Stimulated activated CD8-positive, alpha-beta memory T cell treated with anti-CD3 and anti-CD28 coated beads, Interleukin-7, amount 100 ng/mL, for 4 hours (primary cell): ENCODE measurements around the gene CSF3R.

Source experiments
- DNase-seq, 2 donors: peaks; one replicate each; pipeline ENCODE4 v3.0.0-alpha.2; 2020; ENCODE audit warnings: low read depth in 2 of 2

The CSF3R gene

DNA sequence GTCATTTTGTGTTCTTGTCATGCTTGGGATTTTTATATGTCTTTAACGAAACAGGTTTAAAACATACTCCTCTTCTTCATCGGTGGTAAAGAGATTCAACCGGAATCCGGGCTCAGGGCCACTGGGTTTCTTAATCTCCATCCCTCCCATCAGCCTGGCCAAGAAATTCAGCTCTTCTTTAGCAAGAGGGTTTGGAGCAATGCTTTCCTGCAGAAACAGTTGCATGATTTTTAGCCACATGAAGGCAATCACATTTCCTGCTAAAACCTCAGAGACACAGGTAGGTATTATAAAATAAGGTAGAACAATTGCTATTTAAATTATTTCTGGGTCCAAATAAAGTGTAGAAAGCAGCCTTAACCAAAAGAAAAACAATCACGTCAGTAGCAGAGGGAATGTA, 62.3 kb downstream of the CSF3R start:
- DNase-seq, result no peak

DNA sequence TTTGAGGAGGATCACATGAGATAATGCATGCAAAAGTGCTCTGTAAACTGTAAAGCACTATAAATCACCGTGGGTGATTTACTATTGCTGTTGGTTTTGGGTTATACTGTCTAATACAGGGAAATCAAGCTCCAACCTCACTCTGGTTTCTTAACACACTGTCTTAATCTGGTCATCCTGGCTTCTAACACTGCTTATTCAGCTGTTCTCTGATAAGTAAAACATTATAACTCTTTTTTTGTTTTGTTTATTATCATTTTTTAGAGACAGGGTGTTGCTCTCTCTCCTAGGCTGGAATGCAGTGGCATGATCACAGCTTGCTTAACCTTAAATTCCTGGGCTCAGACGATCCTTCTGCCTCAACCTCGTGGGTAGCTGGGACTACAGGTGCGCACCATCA, 63.1 kb downstream of the CSF3R start:
- no peak for DNase-seq

DNA sequence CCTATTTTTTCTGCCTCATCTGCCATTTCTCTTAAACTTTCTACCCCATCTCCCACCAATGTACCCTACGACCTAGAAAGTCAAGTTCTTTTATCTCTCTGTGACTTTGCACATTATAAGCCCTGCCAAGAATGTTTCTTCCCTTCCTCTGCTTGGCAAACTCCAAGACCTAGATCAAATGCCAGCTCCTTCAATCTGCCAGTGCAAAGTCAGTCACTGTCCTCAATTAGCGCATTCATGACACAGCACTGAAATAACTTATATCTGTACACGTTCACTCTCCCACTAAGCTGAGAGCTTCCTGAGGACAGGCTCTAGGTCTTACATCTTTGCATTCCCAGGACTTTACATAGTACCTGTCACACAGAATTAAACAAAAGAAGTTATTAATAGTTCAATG, 63.6 kb downstream of the CSF3R start:
- DNase-seq, result no peak

DNA sequence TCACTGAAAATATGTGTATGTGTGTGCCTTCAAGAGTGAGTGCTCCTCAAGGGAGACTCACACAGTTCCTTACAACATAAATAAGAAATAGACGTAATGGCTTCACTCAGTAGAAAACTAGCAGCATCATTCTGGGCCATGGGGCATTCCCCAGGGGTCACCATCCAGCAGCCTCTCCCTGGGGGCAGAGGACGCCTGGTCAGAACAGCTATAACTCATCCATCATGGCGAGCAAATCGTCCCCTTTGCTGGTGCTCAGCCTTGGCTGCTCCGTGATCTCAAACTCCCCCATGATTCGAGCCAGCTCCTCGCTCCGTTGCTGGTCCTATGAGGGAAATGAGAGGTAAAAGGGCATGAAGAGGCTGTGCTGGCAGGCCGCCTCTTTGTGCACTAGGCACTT, 64.8 kb downstream of the CSF3R start:
- no peak for DNase-seq
